Fibroblast of villous mesenchyme (primary cell): Measurements from ENCODE around the gene PRDM15. TPM values are rescaled to one million over a fixed set of nuclear protein-coding genes. Genes with fewer than 3 reads are reported as not detected.

Source experiments
- DNase-seq: peaks from one replicate; pipeline ENCODE4 v3.0.0-alpha.2; 2010; ENCODE audit warnings: low read depth
- H3K4me3 ChIP-seq: 2 replicates; pipeline ENCODE4 v1.5.1; 2011; ENCODE audit warnings: low read depth, mild to moderate bottlenecking, low read length
- CTCF ChIP-seq: IDR thresholded peaks from 2 replicates; pipeline ENCODE4 v1.5.1; 2012; ENCODE audit warnings: low read depth, mild to moderate bottlenecking, low read length; ENCODE audit not compliant: insufficient read depth
- total RNA-seq: library from RNA; depleted of rRNA; stranded (reverse); fragments of >200 nt; gene quantifications from 2 replicates; pipeline ENCODE4 v1.2.3, GENCODE V29; 2012

Gene PRDM15
- total RNA-seq, 1 donor, result 5.2 TPM

DNA sequence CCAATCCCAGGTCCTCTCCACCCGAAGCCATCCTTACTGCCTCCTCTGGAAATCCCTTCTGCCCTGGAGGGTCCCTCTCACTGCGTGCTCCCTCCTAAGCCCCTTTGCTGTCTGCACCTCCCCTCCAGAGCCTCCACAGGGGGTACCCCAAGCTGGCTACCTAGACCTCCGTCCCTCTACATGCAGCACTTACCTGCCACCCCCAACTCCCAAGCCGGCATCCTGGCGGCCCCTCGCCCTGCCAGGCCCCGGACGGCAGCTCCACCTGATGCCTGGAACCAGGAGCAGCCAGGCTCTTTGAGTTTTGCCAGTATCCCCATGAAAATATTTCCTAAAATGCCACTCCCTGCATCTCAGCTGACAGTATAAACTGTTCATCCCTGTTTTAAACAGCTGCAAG lies 4.1 kb downstream of the PRDM15 start:
- DNase-seq, result no peak
- no peak overlapping the region for H3K4me3 ChIP-seq
- no peak for TF ChIP-seq CTCF

DNA sequence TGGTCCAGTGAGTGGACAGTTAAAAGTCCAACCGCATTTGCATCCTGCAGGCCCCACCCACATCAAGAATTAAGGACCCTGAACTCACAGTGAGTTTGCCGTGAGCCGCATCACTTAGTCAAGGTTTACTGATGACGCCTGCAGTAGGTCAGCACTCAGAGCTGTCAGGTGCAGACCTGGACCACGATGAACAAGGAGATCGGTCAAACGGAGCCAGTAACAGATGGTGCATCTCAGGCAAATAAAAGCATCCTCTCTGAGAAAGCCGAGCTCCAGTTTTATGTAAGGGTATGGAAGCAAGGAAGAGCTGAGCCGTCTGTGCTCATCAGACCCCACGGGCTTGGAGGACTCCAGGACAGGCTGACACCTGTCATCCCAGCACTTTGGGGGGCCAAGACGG lies 4.5 kb downstream of the PRDM15 start:
- TF ChIP-seq CTCF, result no peak
- no peak overlapping the region for H3K4me3 ChIP-seq
- no peak for DNase-seq

- DNase-seq, result no peak
- H3K4me3 ChIP-seq, result no peak overlapping the region
- no peak for TF ChIP-seq CTCF
These were observed 5.7 kb downstream of the PRDM15 start for GRCh38 chr21:41873426-41873825.

DNA sequence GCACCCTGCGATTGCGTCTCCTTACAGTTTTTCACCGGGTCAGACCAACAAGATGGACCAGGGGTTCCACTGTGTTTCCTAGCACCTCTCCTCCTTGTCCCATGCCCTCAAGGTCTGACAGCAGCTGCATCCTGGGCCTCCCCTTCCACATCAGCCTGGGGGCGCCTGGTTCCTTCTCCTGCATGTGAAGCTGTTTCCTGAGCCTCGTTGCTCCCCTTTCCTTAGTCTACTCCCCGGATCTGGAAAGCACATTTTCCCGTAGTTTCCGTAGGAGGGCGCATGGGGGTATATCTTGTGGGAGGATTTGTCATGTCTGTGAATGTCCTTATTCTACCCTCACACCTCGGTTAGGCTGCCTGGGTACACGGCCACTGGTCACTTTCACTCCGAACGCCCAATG lies 6.1 kb downstream of the PRDM15 start:
- H3K4me3 ChIP-seq, result no peak overlapping the region
- no peak for TF ChIP-seq CTCF
- no peak for DNase-seq

DNA sequence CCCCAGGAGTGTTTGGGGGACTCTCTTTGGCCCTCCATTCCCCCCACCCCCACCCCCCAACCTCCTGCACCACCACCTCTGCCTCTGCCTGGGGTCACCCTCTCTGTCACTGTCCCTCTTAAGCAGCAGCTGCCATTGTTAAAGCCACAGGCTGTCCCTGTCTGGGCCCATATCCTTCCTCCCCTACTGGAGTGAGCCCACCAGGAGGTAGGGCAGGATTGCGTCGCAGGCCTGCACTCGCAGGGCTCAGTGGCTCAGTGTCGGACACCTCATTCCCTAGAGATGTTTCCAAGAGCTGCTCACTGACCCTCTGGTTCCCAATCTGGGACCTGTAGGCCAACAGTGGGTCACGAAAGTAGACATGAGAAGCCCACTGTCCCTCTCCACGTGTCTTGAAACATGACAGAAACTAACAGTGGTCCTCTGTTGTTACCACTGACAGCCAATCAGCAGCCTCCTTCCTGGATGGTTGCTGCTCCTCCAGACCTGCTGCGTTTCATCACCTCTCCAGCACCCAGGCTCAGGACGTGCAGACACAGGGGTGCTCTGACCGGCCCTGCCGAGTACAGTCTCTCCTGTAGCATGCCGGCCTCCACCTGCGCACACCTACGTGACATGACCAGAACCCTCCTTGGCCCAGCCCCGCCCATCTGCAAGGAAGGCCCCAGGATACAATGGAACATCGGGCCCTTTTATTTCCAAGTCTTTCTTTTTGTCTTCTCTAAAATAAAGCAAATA lies 7.7 kb downstream of the PRDM15 start:
- DNase-seq, result no peak
- no peak for TF ChIP-seq CTCF
- H3K4me3 ChIP-seq, result no peak overlapping the region

GRCh38 chr21:41869771-41870170 lies 9.4 kb downstream of the PRDM15 start:
- no peak for TF ChIP-seq CTCF
- DNase-seq, result no peak
- no peak overlapping the region for H3K4me3 ChIP-seq
